Mesenteric fat pad (tissue), 1 donor: Measurements from ENCODE around the gene ZCCHC7. TPM values are rescaled to one million over a fixed set of nuclear protein-coding genes. Genes with fewer than 3 reads are reported as not detected.

Experiments used
- DNase-seq: peaks from one replicate; pipeline ENCODE4 v3.0.0-alpha.2; 2020; ENCODE audit warnings: low spot score
- total RNA-seq: library from RNA; stranded (reverse); fragmentation: NEBNext Ultra II Directional; extraction: Animal tissue kit (Norgen Biotek cat#: 25700); gene quantifications from one replicate; pipeline ENCODE4 v1.2.1, GENCODE V29; 2021
- donor health status: DM: yes; HTN: yes; CAD: no.

The ZCCHC7 gene
- total RNA-seq, 1 donor from 2014 or later, result 19.4 TPM

- DNase-seq, result no peak
Observed at GRCh38 chr9:37370968-37371563, 250.7 kb downstream of the ZCCHC7 start.

- no peak for DNase-seq
Observed at GRCh38 chr9:37371565-37372464, 251.4 kb downstream of the ZCCHC7 start.

- DNase-seq, result no peak
Observed at GRCh38 chr9:37372839-37373238, 252.5 kb downstream of the ZCCHC7 start.

GRCh38 chr9:37373621-37374020 lies 253.2 kb downstream of the ZCCHC7 start:
- DNase-seq, result no peak

GRCh38 chr9:37374892-37375291 lies 254.5 kb downstream of the ZCCHC7 start:
- no peak for DNase-seq

GRCh38 chr9:37377688-37378612 lies 257.6 kb downstream of the ZCCHC7 start:
- DNase-seq, result no peak

GRCh38 chr9:37378613-37379004 lies 258.2 kb downstream of the ZCCHC7 start:
- DNase-seq, result no peak

- DNase-seq, result no peak
Observed at GRCh38 chr9:37379835-37380234, 259.5 kb downstream of the ZCCHC7 start.

- no peak for DNase-seq
Observed at GRCh38 chr9:37380570-37380969, 260.2 kb downstream of the ZCCHC7 start.

- DNase-seq, result no peak
Observed at GRCh38 chr9:37381094-37381741, 260.8 kb downstream of the ZCCHC7 start.

- no peak for DNase-seq
Observed at GRCh38 chr9:37382161-37382981, 262.0 kb downstream of the ZCCHC7 start.

GRCh38 chr9:37382982-37383357 lies 262.6 kb downstream of the ZCCHC7 start:
- no peak for DNase-seq

- no peak for DNase-seq
Observed at GRCh38 chr9:37383393-37383792, 263.0 kb downstream of the ZCCHC7 start.

GRCh38 chr9:37383876-37384746 lies 263.7 kb downstream of the ZCCHC7 start:
- no peak for DNase-seq

GRCh38 chr9:37385286-37385685 lies 264.9 kb downstream of the ZCCHC7 start:
- no peak for DNase-seq

GRCh38 chr9:37386988-37387387 lies 266.6 kb downstream of the ZCCHC7 start:
- DNase-seq, result no peak

- DNase-seq, result no peak
Observed at GRCh38 chr9:37390759-37391158, 270.4 kb downstream of the ZCCHC7 start.

- DNase-seq, result no peak
Observed at GRCh38 chr9:37392272-37392671, 271.9 kb downstream of the ZCCHC7 start.

GRCh38 chr9:37395229-37395628 lies 274.9 kb downstream of the ZCCHC7 start:
- no peak for DNase-seq
